PC-3 (cell line): Measurements from ENCODE around the gene PPP6R2. TPM values are rescaled to one million over a fixed set of nuclear protein-coding genes. Genes with fewer than 3 reads are reported as not detected.
A peak's percentile ranks its signal among the peaks of the same experiment; 100 is the strongest.

Experiments
- ATAC-seq: fragments of 200-7000 bp; cut with Tn5 transposase; 2 replicates; pipeline ENCODE4 v1.9.1; 2020; ENCODE audit warnings: mild to moderate bottlenecking, moderate library complexity
- BruUV-seq: library from RNA; stranded (reverse); fragments of 400-500 nt; replicated peaks from 2 replicates; lab custom pipeline; 2021; lab: Mats Ljungman, UMichigan
- CTCF ChIA-PET: fragments of 300-600 bp; sonication (Branson Sonifier 250); formaldehyde crosslinking; loops from one replicate; lab custom pipeline; 2022; ENCODE audit warnings: antibody characterized with exemption; lab: Charles Lee
- POLR2A ChIA-PET: fragments of 300-600 bp; sonication (Branson Sonifier 250); formaldehyde crosslinking; loops from one replicate; lab custom pipeline; 2022; ENCODE audit warnings: antibody characterized with exemption; ENCODE audit not compliant: unreplicated experiment; lab: Charles Lee
- DNase-seq: peaks from one replicate; pipeline ENCODE4 v3.0.0-alpha.2; 2015
- H2AFZ ChIP-seq: fragments of 300-600 bp; sonication (generic); 2 replicates; pipeline ENCODE4 v1.6.0; 2016; ENCODE audit warnings: antibody characterized with exemption, low read length
- H3F3A ChIP-seq: fragments of 300-600 bp; sonication (generic); one replicate; pipeline ENCODE4 v1.6.0; 2017; ENCODE audit warnings: antibody characterized with exemption, low read length, control low read depth, mild to moderate bottlenecking; ENCODE audit not compliant: unreplicated experiment
- H3K27ac ChIP-seq: fragments of 300-600 bp; sonication (generic); 2 replicates; pipeline ENCODE4 v1.5.1; 2016; ENCODE audit warnings: mild to moderate bottlenecking, low read length
- H3K27me3 ChIP-seq: fragments of 300-600 bp; sonication (generic); 2 replicates; pipeline ENCODE4 v1.6.1; 2016; ENCODE audit warnings: low read length, mixed read lengths
- H3K36me3 ChIP-seq: fragments of 300-600 bp; sonication (generic); 2 replicates; pipeline ENCODE4 v1.6.1; 2016; ENCODE audit warnings: low read depth, mixed run types, low read length, mixed read lengths
- H3K4me1 ChIP-seq: fragments of 300-600 bp; sonication (generic); 2 replicates; pipeline ENCODE4 v1.5.1; 2016; ENCODE audit warnings: low read length; ENCODE audit not compliant: insufficient read depth
- H3K4me2 ChIP-seq: fragments of 300-600 bp; sonication (generic); 2 replicates; pipeline ENCODE4 v1.6.0; 2016; ENCODE audit warnings: low read length
- H3K4me3 ChIP-seq: fragments of 300-600 bp; sonication (generic); 2 replicates; pipeline ENCODE4 v1.5.1; 2016; ENCODE audit warnings: mild to moderate bottlenecking, low read length, mixed read lengths
- H3K79me2 ChIP-seq: fragments of 300-600 bp; sonication (generic); 2 replicates; pipeline ENCODE4 v1.6.1; 2017; ENCODE audit warnings: low read length, mixed read lengths
- H3K9ac ChIP-seq: fragments of 300-600 bp; sonication (generic); 2 replicates; pipeline ENCODE4 v1.6.0; 2016; ENCODE audit warnings: mild to moderate bottlenecking, low read length
- H3K9me2 ChIP-seq: fragments of 300-600 bp; sonication (generic); replicated peaks from 2 replicates; pipeline ENCODE4 v1.6.1; 2016; ENCODE audit warnings: mixed run types, low read length, mixed read lengths
- H3K9me3 ChIP-seq: fragments of 300-600 bp; sonication (generic); 2 replicates; pipeline ENCODE4 v1.6.1; 2016; ENCODE audit warnings: low read length, mixed read lengths
- H4K20me1 ChIP-seq: fragments of 300-600 bp; sonication (generic); 2 replicates; pipeline ENCODE4 v1.6.1; 2016; ENCODE audit warnings: low read length, mixed read lengths
- CTCF ChIP-seq: fragments of 300-600 bp; sonication (generic); conservative IDR thresholded peaks from 2 replicates; pipeline ENCODE4 v1.5.1; 2017; ENCODE audit warnings: antibody characterized with exemption, low read depth, mild to moderate bottlenecking, low read length
- EZH2 ChIP-seq: fragments of 300-600 bp; sonication (generic); IDR thresholded peaks from one replicate; pipeline ENCODE4 v1.6.1; 2017; ENCODE audit warnings: antibody characterized with exemption, mild to moderate bottlenecking, low read length; ENCODE audit not compliant: unreplicated experiment
- EZH2phosphoT487 ChIP-seq: fragments of 300-600 bp; sonication (generic); IDR thresholded peaks from 2 replicates; pipeline ENCODE4 v1.6.1; 2018; ENCODE audit warnings: mild to moderate bottlenecking, antibody characterized with exemption, low read length, borderline replicate concordance
- intact Hi-C: fragments of 100-400 bp; cut with micrococcal nuclease; formaldehyde crosslinking; loops from 2 replicates; pipeline ENCODE4 v1.9.0; 2023
- total RNA-seq: library from RNA; depleted of rRNA; stranded (reverse); fragments of >200 nt; gene quantifications from 2 replicates; pipeline ENCODE4 v1.2.3, GENCODE V29; 2014

PPP6R2 gene
- total RNA-seq, 1 experiment from 2014 or later, result 46.2 TPM

- H3K79me2 ChIP-seq, result no peaks in the 10 kb centered on the region
- 0 out of 2 replicates have a peak overlapping the region, but pooled peaks have one; percentile 51 for H2AFZ ChIP-seq
- H3F3A ChIP-seq, result peaks cover 7% of the 10 kb centered on the region
- H3K4me3 ChIP-seq, result peak overlapping the region; percentile 70
- ATAC-seq (peak; percentile 19), DNase-seq (no peak)
- H3K36me3 ChIP-seq, result no peaks in the 10 kb centered on the region
- intact Hi-C loops, result no loop called here
- no peaks in the 10 kb centered on the region for H4K20me1 ChIP-seq
- CTCF ChIA-PET, result no interaction called here
- H3K9ac ChIP-seq, result peak overlapping the region; percentile 54
- H3K27me3 ChIP-seq, result no peaks in the 10 kb centered on the region
- peaks cover 15% of the 10 kb centered on the region for H3K4me1 ChIP-seq
- H3K9me3 ChIP-seq, result no peaks in the 10 kb centered on the region
- no peaks in the 10 kb centered on the region for H3K9me2 ChIP-seq
- peak overlapping the region; percentile 91 for H3K4me2 ChIP-seq
- POLR2A ChIA-PET, result no interaction called here
- TF ChIP-seq EZH2phosphoT487 (no peak), EZH2 (no peak), CTCF (no peak)
- H3K27ac ChIP-seq, result no peak overlapping the region
- BruUV-seq, result TSS peak; percentile 42
Measured at GRCh38 chr22:50326225-50326955, 16.7 kb upstream of the PPP6R2 start.

GRCh38 chr22:50326956-50327710, 16.0 kb upstream of the PPP6R2 start, which contains the start of gene DENND6B:
TSS of gene DENND6B (minus strand) at chr22:50327012. CDS start at chr22:50326988, 24 bp downstream.
- H3K9me2 ChIP-seq, result no peaks in the 10 kb centered on the region
- H4K20me1 ChIP-seq, result no peaks in the 10 kb centered on the region
- no TSS peak for BruUV-seq
- POLR2A ChIA-PET, result no interaction called here
- 0 out of 2 replicates have a peak, but pooled peaks have one; percentile 21 for TF ChIP-seq CTCF
- TF ChIP-seq EZH2phosphoT487, result no peak
- intact Hi-C loops, result no loop called here
- no peaks in the 10 kb centered on the region for H3K9me3 ChIP-seq
- H3K27ac ChIP-seq, result peak within 1 kb of the TSS; percentile 52
- peak within 1 kb of the TSS; percentile 95 for H3K9ac ChIP-seq
- peak within 1 kb of the TSS; percentile 77 for H3K4me3 ChIP-seq
- H2AFZ ChIP-seq, result peak within 1 kb of the TSS; percentile 81
- DNase-seq (peak; percentile 76), ATAC-seq (peak; percentile 95)
- H3K4me2 ChIP-seq, result peak within 1 kb of the TSS; percentile 92
- no peaks in the 10 kb centered on the region for H3K27me3 ChIP-seq
- no peaks in the 10 kb centered on the region for H3K36me3 ChIP-seq
- peaks cover 17% of the 10 kb centered on the region for H3K4me1 ChIP-seq
- CTCF ChIA-PET, result no interaction called here
- peaks cover 8% of the 10 kb centered on the region for H3F3A ChIP-seq
- no peaks in the 10 kb centered on the region for H3K79me2 ChIP-seq

- intact Hi-C loops, result no loop called here
- H3K4me1 ChIP-seq, result peaks cover 17% of the 10 kb centered on the region
- H3K9ac ChIP-seq, result peak overlapping the region; percentile 95
- BruUV-seq, result no TSS peak
- no peaks in the 10 kb centered on the region for H3K79me2 ChIP-seq
- peak overlapping the region; percentile 77 for H3K4me3 ChIP-seq
- H3K27ac ChIP-seq, result peak overlapping the region; percentile 52; the same call in 1 of the 2 replicates
- no peaks in the 10 kb centered on the region for H3K27me3 ChIP-seq
- ChIA-PET POLR2A (no interaction called here), CTCF (no interaction called here)
- H4K20me1 ChIP-seq, result no peaks in the 10 kb centered on the region
- no peak for ATAC-seq
- H3F3A ChIP-seq, result peaks cover 8% of the 10 kb centered on the region
- no peaks in the 10 kb centered on the region for H3K9me3 ChIP-seq
- peak overlapping the region; percentile 92 for H3K4me2 ChIP-seq
- H2AFZ ChIP-seq, result peak overlapping the region; percentile 81
- no peaks in the 10 kb centered on the region for H3K9me2 ChIP-seq
- TF ChIP-seq CTCF, result no peak
- TF ChIP-seq EZH2, result no peak
- TF ChIP-seq EZH2phosphoT487, result no peak
- no peaks in the 10 kb centered on the region for H3K36me3 ChIP-seq
- no peak for DNase-seq
Measured at GRCh38 chr22:50327711-50328019, 15.5 kb upstream of the PPP6R2 start.
